Keratinocyte (primary cell): ENCODE results near the gene NSG1. TPM values are rescaled to one million over a fixed set of nuclear protein-coding genes. Genes with fewer than 3 reads are reported as not detected.

ENCODE experiments used
- DNase-seq: peaks from one replicate; pipeline ENCODE4 v3.0.0-alpha.2; 2011; ENCODE audit warnings: low read depth, missing footprints, low spot score
- FAIRE-seq: peaks from 2 replicates; lab custom pipeline; 2011; peaks lifted over from hg19 to GRCh38; lab: Jason Lieb, UNC
- H2AFZ ChIP-seq: 2 replicates; pipeline ENCODE4 v1.6.0; 2012; ENCODE audit warnings: low read length, control low read depth, inconsistent platforms; ENCODE audit not compliant: control insufficient read depth
- H3K27ac ChIP-seq: 2 replicates; pipeline ENCODE4 v1.5.1; 2011; ENCODE audit warnings: low read length; ENCODE audit not compliant: control insufficient read depth, insufficient read depth
- H3K27me3 ChIP-seq: 3 replicates; pipeline ENCODE4 v1.6.0; 2011; ENCODE audit warnings: low read length; ENCODE audit not compliant: control insufficient read depth, insufficient read depth; ENCODE audit errors: extremely low read depth
- H3K36me3 ChIP-seq, 2 experiments: 2 replicates in 1 of 2; 3 replicates in 1 of 2; pipeline ENCODE4 v1.5.1; 2011; ENCODE audit warnings: low read length in 2 of 2, mild to moderate bottlenecking in 1 of 2; ENCODE audit not compliant: control insufficient read depth in 2 of 2, insufficient read depth in 2 of 2; ENCODE audit errors: extremely low read depth in 1 of 2
- H3K4me1 ChIP-seq: 3 replicates; pipeline ENCODE4 v1.5.1; 2011; ENCODE audit warnings: low read length; ENCODE audit not compliant: control insufficient read depth, insufficient read depth; ENCODE audit errors: extremely low read depth
- H3K4me2 ChIP-seq: 3 replicates; pipeline ENCODE4 v1.6.0; 2011; ENCODE audit warnings: low read depth, low read length; ENCODE audit not compliant: control insufficient read depth, insufficient read depth; ENCODE audit errors: extremely low read depth
- H3K4me3 ChIP-seq, 3 experiments: fragments of 200-600 bp in 1 of 3; sonication (generic) in 1 of 3; 2 replicates in 2 of 3; 3 replicates in 1 of 3; pipeline ENCODE4 v1.5.1; 2011 to 2016; ENCODE audit warnings: low read length in 3 of 3, mild to moderate bottlenecking in 3 of 3, control low read depth in 2 of 3, inconsistent platforms in 1 of 3, low read depth in 1 of 3, mixed read lengths in 1 of 3, mixed run types in 1 of 3, moderate library complexity in 1 of 3; ENCODE audit not compliant: control insufficient read depth in 2 of 3, insufficient read depth in 2 of 3; ENCODE audit errors: extremely low read depth in 1 of 3
- H3K79me2 ChIP-seq: 2 replicates; pipeline ENCODE4 v1.6.0; 2012; ENCODE audit warnings: low read length; ENCODE audit not compliant: control insufficient read depth, insufficient read depth
- H3K9ac ChIP-seq: 3 replicates; pipeline ENCODE4 v1.6.0; 2011; ENCODE audit warnings: low read length; ENCODE audit not compliant: control insufficient read depth, insufficient read depth; ENCODE audit errors: extremely low read depth
- H3K9me1 ChIP-seq: 3 replicates; pipeline ENCODE4 v1.6.0; 2011; ENCODE audit warnings: low read length; ENCODE audit not compliant: control insufficient read depth, insufficient read depth; ENCODE audit errors: extremely low read depth
- H3K9me3 ChIP-seq: 2 replicates; pipeline ENCODE4 v1.5.1; 2012; ENCODE audit warnings: low read depth, low read length; ENCODE audit not compliant: control insufficient read depth
- H4K20me1 ChIP-seq: 3 replicates; pipeline ENCODE4 v1.6.0; 2011; ENCODE audit warnings: low read length; ENCODE audit not compliant: control insufficient read depth, insufficient read depth; ENCODE audit errors: extremely low read depth
- EZH2 ChIP-seq: IDR thresholded peaks from one replicate; pipeline ENCODE4 v1.6.1; 2012; ENCODE audit warnings: inconsistent platforms, mild to moderate bottlenecking, low read length, moderate library complexity
- dilution Hi-C: fragments of 300-500 bp; cut with MboI; formaldehyde crosslinking; loops from one replicate; pipeline ENCODE4 v1.7.0; 2020; ENCODE audit warnings: low sequenced_read_pairs; ENCODE audit not compliant: extremely low pct_ligation_motif_present
- polyA plus RNA-seq, 5 experiments: library from polyadenylated mRNA; depleted of rRNA in 3 of 5; stranded (reverse) in 3 of 5; stranded (forward) in 1 of 5; unstranded in 1 of 5; fragments of >200 nt; gene quantifications; 1 replicate in 1 of 5; 2 replicates in 3 of 5; 3 replicates in 1 of 5; pipeline versions ENCODE4 v1.2.1 to v1.2.3, GENCODE V29; 2011 to 2012; ENCODE audit warnings: missing spikeins in 2 of 5, low read depth in 1 of 5, low replicate concordance in 1 of 5
- TF ChIP-seq, protein P1 (sequence below), 3 experiments: IDR thresholded peaks in 1 of 3; conservative IDR thresholded peaks in 1 of 3; optimal IDR thresholded peaks in 1 of 3; 2 replicates in 2 of 3; 3 replicates in 1 of 3; pipeline versions ENCODE3 to v1.5.1; 2011; ENCODE audit warnings: low read length in 3 of 3, mild to moderate bottlenecking in 3 of 3, moderate library complexity in 2 of 3, control low read depth in 1 of 3, inconsistent platforms in 1 of 3; ENCODE audit not compliant: insufficient read depth in 2 of 3; ENCODE audit errors: extremely low read depth in 1 of 3

NSG1 gene
- polyA plus RNA-seq, 1 donor (not counting 4 experiments of a cell fraction or from before 2014, with no cell fraction given): 49.3 TPM

DNA sequence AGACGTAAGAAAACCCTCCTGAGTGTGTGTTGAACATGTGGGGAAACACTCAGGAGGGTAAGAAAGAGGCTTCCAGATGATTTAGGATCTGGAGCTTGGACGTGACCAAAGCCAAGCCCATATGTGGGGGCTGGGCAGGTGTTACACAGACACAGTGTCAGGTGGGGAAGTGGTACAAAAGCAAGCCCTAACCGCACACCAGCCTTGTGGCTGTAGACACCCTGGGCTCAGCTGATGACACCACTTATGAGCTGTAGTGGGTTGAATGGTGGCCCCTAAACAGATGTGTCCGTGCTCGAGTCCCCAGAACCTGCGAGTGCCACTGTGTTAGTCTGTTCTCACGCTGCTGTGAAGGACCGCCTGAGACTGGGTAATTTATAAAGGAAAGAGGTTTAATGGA lies 25.0 kb upstream of the NSG1 start:
- H3K9ac ChIP-seq: no peak overlapping the region
- peaks cover 10% of the 10 kb centered on the region for H3K27me3 ChIP-seq
- no peaks in the 10 kb centered on the region for H3K36me3 ChIP-seq
- DNase-seq (no peak), FAIRE-seq (no peak)
- H3K9me3 ChIP-seq: peaks cover 9% of the 10 kb centered on the region
- no peaks in the 10 kb centered on the region for H4K20me1 ChIP-seq
- no peak overlapping the region for H3K4me3 ChIP-seq
- H3K4me1 ChIP-seq: no peaks in the 10 kb centered on the region
- no peaks in the 10 kb centered on the region for H3K9me1 ChIP-seq
- no peak overlapping the region for H3K27ac ChIP-seq
- dilution Hi-C loops: no loop called here
- no peaks in the 10 kb centered on the region for H3K79me2 ChIP-seq
- TF ChIP-seq EZH2: no peak
- TF ChIP-seq, protein P1, sequence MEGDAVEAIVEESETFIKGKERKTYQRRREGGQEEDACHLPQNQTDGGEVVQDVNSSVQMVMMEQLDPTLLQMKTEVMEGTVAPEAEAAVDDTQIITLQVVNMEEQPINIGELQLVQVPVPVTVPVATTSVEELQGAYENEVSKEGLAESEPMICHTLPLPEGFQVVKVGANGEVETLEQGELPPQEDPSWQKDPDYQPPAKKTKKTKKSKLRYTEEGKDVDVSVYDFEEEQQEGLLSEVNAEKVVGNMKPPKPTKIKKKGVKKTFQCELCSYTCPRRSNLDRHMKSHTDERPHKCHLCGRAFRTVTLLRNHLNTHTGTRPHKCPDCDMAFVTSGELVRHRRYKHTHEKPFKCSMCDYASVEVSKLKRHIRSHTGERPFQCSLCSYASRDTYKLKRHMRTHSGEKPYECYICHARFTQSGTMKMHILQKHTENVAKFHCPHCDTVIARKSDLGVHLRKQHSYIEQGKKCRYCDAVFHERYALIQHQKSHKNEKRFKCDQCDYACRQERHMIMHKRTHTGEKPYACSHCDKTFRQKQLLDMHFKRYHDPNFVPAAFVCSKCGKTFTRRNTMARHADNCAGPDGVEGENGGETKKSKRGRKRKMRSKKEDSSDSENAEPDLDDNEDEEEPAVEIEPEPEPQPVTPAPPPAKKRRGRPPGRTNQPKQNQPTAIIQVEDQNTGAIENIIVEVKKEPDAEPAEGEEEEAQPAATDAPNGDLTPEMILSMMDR (optimal IDR thresholded peaks at IDR 0.05 in 1 of 3, IDR thresholded peaks at IDR 0.05 in 1 of 3, conservative IDR thresholded peaks at IDR 0.05 in 1 of 3; ENCODE audit: extremely low read depth in 1 of 3, insufficient read depth in 2 of 3, low read length in 3 of 3): no peak
- H3K4me2 ChIP-seq: no peak overlapping the region
- no peak overlapping the region for H2AFZ ChIP-seq

DNA sequence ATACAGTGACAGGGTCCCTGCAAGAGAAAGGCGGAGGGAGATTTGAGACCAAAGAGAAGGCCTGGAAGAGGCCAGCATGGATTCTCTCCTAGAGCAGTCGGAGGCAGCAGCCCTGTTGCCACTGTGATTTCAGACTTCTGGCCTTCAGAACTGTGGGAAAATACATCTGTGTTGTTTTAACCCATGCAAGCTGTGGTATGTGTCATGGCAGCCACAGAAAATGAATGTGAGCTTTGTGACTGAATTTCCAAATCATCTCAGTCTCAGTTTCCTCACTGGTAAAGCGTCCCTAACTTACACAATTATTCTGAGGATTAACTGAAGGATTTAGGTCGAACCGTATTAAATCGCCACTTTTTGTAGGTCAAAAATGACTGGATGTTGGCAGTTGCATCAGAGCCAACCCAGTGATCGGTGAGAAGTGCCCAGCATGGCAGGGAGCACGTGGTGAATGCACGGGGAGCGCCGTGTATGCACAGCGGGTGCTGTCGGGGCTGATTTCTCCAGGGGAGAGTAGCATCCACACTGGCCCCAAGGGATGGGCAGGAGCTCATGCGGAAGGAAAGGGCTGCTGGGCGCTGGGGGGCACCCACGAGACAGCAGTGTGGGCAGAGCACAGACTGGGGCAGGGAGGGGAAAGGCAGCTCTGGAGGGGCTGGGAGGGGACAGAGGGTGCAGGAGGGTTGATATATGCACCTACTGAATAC lies 23.8 kb upstream of the NSG1 start:
- FAIRE-seq: no peak
- dilution Hi-C loops: no loop called here

More for the DNA sequence above, 23.8 kb upstream of the NSG1 start:
- Histone ChIP-seq H3K4me3 (no peak overlapping the region), H3K9me1 (no peaks in the 10 kb centered on the region), H3K4me2 (no peak overlapping the region), H3K79me2 (no peaks in the 10 kb centered on the region), H3K9ac (no peak overlapping the region), H3K36me3 (no peaks in the 10 kb centered on the region), H3K27me3 (peaks cover 5% of the 10 kb centered on the region), H3K9me3 (peaks cover 9% of the 10 kb centered on the region), H2AFZ (no peak overlapping the region), H3K27ac (no peak overlapping the region), H4K20me1 (no peaks in the 10 kb centered on the region), H3K4me1 (no peaks in the 10 kb centered on the region)
- TF ChIP-seq, protein P1 (optimal IDR thresholded peaks at IDR 0.05 in 1 of 3, IDR thresholded peaks at IDR 0.05 in 1 of 3, conservative IDR thresholded peaks at IDR 0.05 in 1 of 3; ENCODE audit: extremely low read depth in 1 of 3, insufficient read depth in 2 of 3, low read length in 3 of 3): no peak
- TF ChIP-seq EZH2: no peak
- no peak for DNase-seq
